LNCAP (cell line): ENCODE data around the gene KHDRBS2.

Experiments
- CTCF ChIP-seq: fragments of 450-650 bp; IDR thresholded peaks from 2 replicates; pipeline ENCODE4 v1.5.1; 2017; ENCODE audit warnings: mild to moderate bottlenecking

KHDRBS2 gene

GRCh38 chr6:61787998-61788397 lies 498.0 kb downstream of the KHDRBS2 start:
- TF ChIP-seq CTCF, result no peak

- no peak for TF ChIP-seq CTCF
Observed at GRCh38 chr6:61755739-61756138, 530.3 kb downstream of the KHDRBS2 start.

GRCh38 chr6:61751986-61752385 lies 534.0 kb downstream of the KHDRBS2 start:
- TF ChIP-seq CTCF, result no peak

- TF ChIP-seq CTCF, result no peak
Observed at GRCh38 chr6:61745994-61746393, 540.0 kb downstream of the KHDRBS2 start.

- no peak for TF ChIP-seq CTCF
Observed at GRCh38 chr6:61711849-61712248, 574.2 kb downstream of the KHDRBS2 start.

GRCh38 chr6:61688165-61688564 lies 597.9 kb downstream of the KHDRBS2 start:
- TF ChIP-seq CTCF, result no peak

GRCh38 chr6:61682562-61682961 lies 603.5 kb downstream of the KHDRBS2 start:
- no peak for TF ChIP-seq CTCF

- TF ChIP-seq CTCF, result no peak
Observed at GRCh38 chr6:61679625-61680024, 606.4 kb downstream of the KHDRBS2 start.
